Measurements from ENCODE around the gene CCDC183.

Gene CCDC183

GRCh38 chr9:136820971-136821825, 25.1 kb downstream of the CCDC183 start:
- DNase-seq (ENCODE audit: low read depth): peak; percentile 20

GRCh38 chr9:136821826-136822544, 25.8 kb downstream of the CCDC183 start:
- no peak overlapping the region for H3K4me3 ChIP-seq (ENCODE audit: control insufficient read depth, low read depth, low read length)

More at GRCh38 chr9:136820971-136821825, 25.1 kb downstream of the CCDC183 start:
- peak overlapping the region; percentile 16 for H3K4me3 ChIP-seq (ENCODE audit: control insufficient read depth, low read depth, low read length)
- TF ChIP-seq CTCF (conservative IDR thresholded peaks at IDR 0.05; ENCODE audit: control insufficient read depth, insufficient read depth, low read depth, low read length): no peak

DNA sequence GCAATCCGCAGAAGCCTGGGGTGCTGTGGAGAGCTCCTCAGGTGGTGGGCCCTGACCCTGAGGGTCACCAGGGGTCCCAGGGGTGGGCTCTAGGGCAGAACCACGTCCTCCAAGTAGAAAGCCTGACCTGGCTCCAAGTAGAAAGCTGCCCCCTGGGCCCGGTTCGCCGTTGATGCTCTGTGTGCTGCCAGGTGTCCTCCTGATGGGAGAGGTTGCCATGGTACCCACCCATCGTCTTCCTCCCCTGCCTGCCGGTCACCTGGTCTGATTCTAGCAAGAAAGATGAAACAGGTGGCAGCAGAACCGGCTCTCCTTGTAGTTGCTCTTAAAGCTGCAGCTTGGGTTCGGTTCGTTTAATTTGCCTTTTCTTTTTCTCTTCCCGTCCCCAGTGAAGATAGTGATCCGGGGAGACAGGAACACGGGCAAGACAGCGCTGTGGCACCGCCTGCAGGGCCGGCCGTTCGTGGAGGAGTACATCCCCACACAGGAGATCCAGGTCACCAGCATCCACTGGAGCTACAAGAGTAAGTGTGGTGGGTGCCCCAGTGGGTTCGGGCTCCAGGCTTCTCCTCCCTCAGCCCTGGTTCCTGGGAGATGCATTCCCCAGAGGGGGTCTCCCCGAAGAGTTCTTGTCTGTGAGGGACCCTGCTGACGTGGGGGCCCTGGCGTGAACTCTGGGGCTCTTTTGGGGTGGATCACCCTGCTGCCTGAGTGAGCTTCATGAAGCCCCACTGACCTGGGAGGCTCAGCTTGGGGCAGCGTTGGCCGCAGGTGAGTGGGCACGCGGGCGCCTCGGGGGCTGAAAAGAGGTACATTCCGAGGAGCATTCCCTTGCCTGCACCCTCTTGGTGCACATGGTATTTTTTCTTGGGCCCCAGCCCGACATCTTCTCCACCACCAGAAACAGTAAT, 27.3 kb downstream of the CCDC183 start:
- no peak overlapping the region for H3K4me3 ChIP-seq (ENCODE audit: control insufficient read depth, low read depth, low read length)
- DNase-seq (ENCODE audit: low read depth): no peak
- no peak for TF ChIP-seq CTCF (conservative IDR thresholded peaks at IDR 0.05; ENCODE audit: control insufficient read depth, insufficient read depth, low read depth, low read length)

More at GRCh38 chr9:136821826-136822544, 25.8 kb downstream of the CCDC183 start:
- DNase-seq (ENCODE audit: low read depth): no peak
- TF ChIP-seq CTCF (conservative IDR thresholded peaks at IDR 0.05; ENCODE audit: control insufficient read depth, insufficient read depth, low read depth, low read length): no peak

DNA sequence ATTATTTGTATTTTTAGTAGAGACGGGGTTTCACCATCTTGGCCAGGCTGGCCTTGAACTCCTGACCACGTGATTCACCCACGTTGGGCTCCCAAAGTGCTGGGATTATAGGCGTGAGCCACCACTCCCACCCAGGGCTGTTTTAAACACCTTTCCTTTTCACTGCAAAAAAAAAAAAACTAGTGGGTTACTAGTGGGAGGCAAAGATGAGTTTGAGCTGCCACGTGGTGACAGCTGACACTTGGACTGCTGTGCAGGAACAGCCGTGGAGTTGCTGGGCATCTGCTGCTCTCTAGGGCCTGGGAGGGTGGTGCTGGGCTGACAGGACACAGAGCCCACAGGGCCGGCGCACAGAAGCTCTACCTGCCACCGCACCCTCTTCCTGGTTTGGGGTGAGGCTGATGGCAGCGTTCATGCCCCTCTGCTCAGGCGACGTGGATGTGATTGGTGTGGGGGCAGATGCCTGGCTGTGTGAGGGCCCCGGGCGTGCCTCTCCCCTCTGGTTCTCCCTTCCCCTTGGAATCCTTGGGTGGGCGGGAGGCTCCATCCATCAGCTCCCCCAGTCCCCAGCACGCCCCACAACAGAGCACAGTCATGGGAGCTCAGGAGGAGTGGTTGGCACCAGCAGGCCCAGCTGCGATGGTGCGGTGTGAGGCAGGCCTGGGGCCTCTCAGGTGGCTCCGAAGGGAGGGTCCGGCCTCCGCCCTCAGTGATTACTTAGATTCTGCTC, 28.5 kb downstream of the CCDC183 start:
- no peak for TF ChIP-seq CTCF (conservative IDR thresholded peaks at IDR 0.05; ENCODE audit: control insufficient read depth, insufficient read depth, low read depth, low read length)
- no peak for DNase-seq (ENCODE audit: low read depth)

DNA sequence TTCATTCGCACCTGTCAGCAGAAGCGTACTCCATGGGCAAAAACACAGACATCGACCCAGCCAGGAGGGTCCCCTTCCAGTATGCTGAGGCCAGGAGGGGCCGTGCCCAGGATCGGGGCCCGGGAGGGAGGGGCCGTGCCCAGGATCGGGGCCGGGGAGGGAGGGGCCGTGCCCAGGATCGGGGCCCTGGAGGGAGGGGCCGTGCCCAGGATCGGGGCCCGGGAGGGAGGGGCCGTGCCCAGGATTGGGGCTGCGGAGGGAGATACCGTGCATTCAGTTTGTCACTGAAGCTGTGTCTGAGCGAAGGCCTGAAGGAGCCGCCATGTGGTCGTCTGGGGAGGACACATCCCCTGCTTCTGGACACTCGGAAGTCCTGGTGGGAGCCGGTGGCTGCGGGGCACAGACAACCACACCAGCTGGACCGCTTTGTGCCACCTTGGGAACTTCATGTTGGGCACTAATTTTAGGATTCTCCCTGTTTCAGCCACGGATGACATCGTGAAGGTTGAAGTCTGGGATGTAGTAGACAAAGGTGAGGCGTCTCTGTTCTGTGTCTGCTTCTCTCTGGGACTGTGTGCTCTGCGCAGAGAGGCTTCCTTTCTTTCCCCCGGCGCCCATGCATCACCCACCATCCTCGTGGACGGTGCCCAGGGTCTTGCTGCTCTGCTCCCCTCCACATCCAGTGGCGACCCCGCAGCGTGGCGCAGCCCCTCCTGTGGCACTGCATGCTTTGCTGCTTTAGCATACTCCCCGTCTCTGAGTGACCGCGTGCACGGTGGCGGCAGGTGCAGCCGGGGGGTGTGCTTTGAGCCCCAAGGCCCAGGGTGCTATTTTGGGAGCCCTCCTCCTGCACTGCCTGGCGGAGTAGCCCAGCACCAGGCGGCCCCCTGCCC, 29.4 kb downstream of the CCDC183 start:
- TF ChIP-seq CTCF (conservative IDR thresholded peaks at IDR 0.05; ENCODE audit: control insufficient read depth, insufficient read depth, low read depth, low read length): no peak
- H3K4me3 ChIP-seq (ENCODE audit: control insufficient read depth, low read depth, low read length): no peak overlapping the region
- no peak for DNase-seq (ENCODE audit: low read depth)

More for the DNA sequence above, 28.5 kb downstream of the CCDC183 start:
- H3K4me3 ChIP-seq (ENCODE audit: control insufficient read depth, low read depth, low read length): no peak overlapping the region
